ENCODE results near the gene NFATC2. TPM values are rescaled to one million over a fixed set of nuclear protein-coding genes. Genes with fewer than 3 reads are reported as not detected.

The NFATC2 gene
- total and polyA plus RNA-seq, 2 of the 8 experiments (the other 6 are each of a cell fraction or from before 2014, with no cell fraction given) = 0.27 to 0.91 TPM

GRCh38 chr20:51374456-51374830, 168.1 kb downstream of the NFATC2 start:
- ChIA-PET CTCF (ENCODE audit: partially characterized antibody) (interaction anchor here (1.0 to 1.8 kb wide), 4 partner anchors 11 to 392 kb away, joined by 3 to 9 read pairs (median 6); no protein-coding TSS in a partner anchor), POLR2A (ENCODE audit: partially characterized antibody) (no interaction called here)
- H4K20me1 ChIP-seq (replicated peaks in 1 of 2; ENCODE audit: control insufficient read depth in 1 of 2, insufficient read depth in 2 of 2, low read length in 2 of 2) = no peaks in the 10 kb centered on the region
- H4K91ac ChIP-seq (replicated peaks; ENCODE audit: insufficient read length, low read length) = no peak overlapping the region
- H2BK15ac ChIP-seq (ENCODE audit: low read length) = no peak overlapping the region
- H3K4ac ChIP-seq (replicated peaks; ENCODE audit: insufficient read length, low read depth, low read length) = no peak overlapping the region
- H2BK20ac ChIP-seq (ENCODE audit: low read length) = no peak overlapping the region
- H3K27ac ChIP-seq (ENCODE audit: low read depth, low read length) = no peak overlapping the region
- H2AK5ac ChIP-seq (ENCODE audit: low read depth, low read length) = no peak overlapping the region
- no peak overlapping the region for H3K56ac ChIP-seq (replicated peaks; ENCODE audit: insufficient read length, low read depth, low read length)
- H3K36me3 ChIP-seq (ENCODE audit: control insufficient read depth in 2 of 4, insufficient read depth in 4 of 4, low read length in 3 of 4) = no peaks in the 10 kb centered on the region
- DNase-seq (ENCODE audit: low read depth in 1 of 2, low spot score in 2 of 2) (no peak), FAIRE-seq (no peak)
- H4K8ac ChIP-seq (ENCODE audit: extremely low read depth, insufficient read depth, low read length) = no peak overlapping the region
- H2BK120ac ChIP-seq (replicated peaks; ENCODE audit: low read depth, low read length) = no peak overlapping the region
- 91% methylated on average over 4 of the region's 4 CpGs; no CpG with 5 or more reads in 1 of the 2 experiments for WGBS, 2 experiments (ENCODE audit: extremely low coverage in 1 of 2, insufficient coverage in 1 of 2, insufficient read length in 1 of 2, insufficient replicate concordance in 2 of 2, low coverage in 1 of 2, low lambda C conversion rate in 2 of 2, missing lambda C conversion rate in 1 of 2)
- H3K14ac ChIP-seq (ENCODE audit: insufficient read length) = no peak overlapping the region
- H2BK5ac ChIP-seq (ENCODE audit: low read depth, low read length) = no peak overlapping the region
- no peaks in the 10 kb centered on the region for H3K79me2 ChIP-seq (ENCODE audit: control insufficient read depth in 1 of 2, insufficient read depth in 2 of 2, low read length in 2 of 2)
- H3K4me2 ChIP-seq (ENCODE audit: insufficient read depth in 1 of 2, low read depth in 2 of 2, low read length in 2 of 2) = no peak overlapping the region
- no peak overlapping the region for H2AFZ ChIP-seq (ENCODE audit: low read length)
- no peaks in the 10 kb centered on the region for H3K23me2 ChIP-seq (ENCODE audit: low read depth, low read length)
- H3K18ac ChIP-seq (ENCODE audit: extremely low read depth, low read length) = no peak overlapping the region
- H3K9me3 ChIP-seq (ENCODE audit: insufficient read depth in 2 of 2, low read depth in 1 of 2, low read length in 1 of 2) = no peaks in the 10 kb centered on the region
- no peak overlapping the region for H3K9ac ChIP-seq (replicated peaks in 1 of 4; ENCODE audit: extremely low read depth in 1 of 4, low read depth in 3 of 4, low read length in 3 of 4)
- no peaks in the 10 kb centered on the region for H3K79me1 ChIP-seq (ENCODE audit: low read depth, low read length)
- H3K23ac ChIP-seq (ENCODE audit: insufficient read length) = no peak overlapping the region
- H3K27me3 ChIP-seq (replicated peaks in 1 of 4; ENCODE audit: control insufficient read depth in 3 of 4, extremely low read depth in 1 of 4, insufficient read depth in 3 of 4, low read length in 3 of 4) = no peaks in the 10 kb centered on the region
- TF ChIP-seq ASH2L (IDR thresholded peaks at IDR 0.05; ENCODE audit: low read length) (no peak), RAD21 (IDR thresholded peaks at IDR 0.05 in 1 of 2, conservative IDR thresholded peaks at IDR 0.05 in 1 of 2; ENCODE audit: low read depth in 2 of 2, low read length in 2 of 2) (no peak)
- H4K5ac ChIP-seq (ENCODE audit: insufficient read length, low read depth, low read length) = no peak overlapping the region
- no peak overlapping the region for H2BK12ac ChIP-seq (ENCODE audit: low read depth, low read length)
- peaks cover 2 to 4% (median 2%) of the 10 kb centered on the region in 4 experiments; a peak in 3 of 7 replicates for H3K4me1 ChIP-seq (replicated peaks in 1 of 4; ENCODE audit: control insufficient read depth in 3 of 4, insufficient read depth in 4 of 4, low read length in 3 of 4)
- no peak overlapping the region for H3K4me3 ChIP-seq (ENCODE audit: extremely low read depth in 1 of 4, insufficient read depth in 2 of 4, low read depth in 3 of 4, low read length in 4 of 4)
